Left ventricle myocardium inferior (tissue), 1 donor: ENCODE measurements around the gene GREB1. TPM values are rescaled to one million over a fixed set of nuclear protein-coding genes. Genes with fewer than 3 reads are reported as not detected.

Experiments
- DNase-seq: peaks from one replicate; pipeline ENCODE4 v3.0.0-alpha.2; 2020
- H3K27ac ChIP-seq: fragments of 200-600 bp; replicated peaks from 2 replicates; pipeline ENCODE4 v1.8.0; 2021
- H3K27me3 ChIP-seq: fragments of 200-600 bp; 2 replicates; pipeline ENCODE4 v1.8.0; 2021; ENCODE audit warnings: low read depth
- H3K36me3 ChIP-seq: fragments of 200-600 bp; 2 replicates; pipeline ENCODE4 v1.8.0; 2021
- H3K4me1 ChIP-seq: fragments of 200-600 bp; 2 replicates; pipeline ENCODE4 v1.8.0; 2021
- H3K4me3 ChIP-seq: fragments of 200-600 bp; 2 replicates; pipeline ENCODE4 v1.8.0; 2021; ENCODE audit warnings: mild to moderate bottlenecking, moderate library complexity
- H3K9me3 ChIP-seq: fragments of 200-600 bp; replicated peaks from 2 replicates; pipeline ENCODE4 v1.8.0; 2021
- CTCF ChIP-seq: fragments of 200-600 bp; IDR thresholded peaks from 2 replicates; pipeline ENCODE4 v1.8.0; 2021; ENCODE audit warnings: antibody characterized with exemption, mild to moderate bottlenecking, borderline replicate concordance
- intact Hi-C: fragments of 100-400 bp; cut with micrococcal nuclease; formaldehyde crosslinking; loops from one replicate; pipeline ENCODE4 v1.11.0; 2022
- total RNA-seq: library from RNA; stranded (reverse); fragmentation: NEBNext Ultra II Directional; extraction: Animal tissue kit (Norgen Biotek cat#: 25700); gene quantifications from one replicate; pipeline ENCODE4 v1.2.1, GENCODE V29; 2021
- donor health status: DM: no; HTN: yes; CAD: no; lungs with severe emphysema.

Gene GREB1
- total RNA-seq, 1 donor from 2014 or later: 7.8 TPM

GRCh38 chr2:11540148-11540995 lies 6.5 kb downstream of the GREB1 start:
- DNase-seq: peak; percentile 50
- H3K27me3 ChIP-seq: no peaks in the 10 kb centered on the region
- H3K27ac ChIP-seq: peak overlapping the region; percentile 61
- intact Hi-C loops: no loop called here
- no peaks in the 10 kb centered on the region for H3K36me3 ChIP-seq
- H3K9me3 ChIP-seq: no peaks in the 10 kb centered on the region
- peak overlapping the region; percentile 22 for H3K4me3 ChIP-seq
- peaks cover 37% of the 10 kb centered on the region for H3K4me1 ChIP-seq
- TF ChIP-seq CTCF: no peak

GRCh38 chr2:11540996-11541692 lies 7.3 kb downstream of the GREB1 start:
- peaks cover 34% of the 10 kb centered on the region for H3K4me1 ChIP-seq
- DNase-seq: no peak
- no peaks in the 10 kb centered on the region for H3K27me3 ChIP-seq
- intact Hi-C loops: no loop called here
- no peak overlapping the region for H3K4me3 ChIP-seq
- no peak for TF ChIP-seq CTCF
- H3K36me3 ChIP-seq: no peaks in the 10 kb centered on the region
- H3K9me3 ChIP-seq: no peaks in the 10 kb centered on the region
- H3K27ac ChIP-seq: peak overlapping the region; percentile 61

GRCh38 chr2:11541693-11542274 lies 7.9 kb downstream of the GREB1 start:
- Histone ChIP-seq H3K4me3 (no peak overlapping the region), H3K36me3 (no peaks in the 10 kb centered on the region), H3K27ac (no peak overlapping the region), H3K9me3 (no peaks in the 10 kb centered on the region), H3K27me3 (no peaks in the 10 kb centered on the region), H3K4me1 (peaks cover 34% of the 10 kb centered on the region)
- TF ChIP-seq CTCF: no peak
- intact Hi-C loops: no loop called here
- DNase-seq: no peak

- TF ChIP-seq CTCF: no peak
- Histone ChIP-seq H3K36me3 (no peaks in the 10 kb centered on the region), H3K27me3 (no peaks in the 10 kb centered on the region), H3K4me3 (no peak overlapping the region), H3K27ac (no peak overlapping the region), H3K4me1 (peaks cover 34% of the 10 kb centered on the region), H3K9me3 (no peaks in the 10 kb centered on the region)
- DNase-seq: no peak
- intact Hi-C loops: no loop called here
Measured at GRCh38 chr2:11542275-11542819, 8.5 kb downstream of the GREB1 start.
